HEK293 (cell line): ENCODE results near the gene LASP1.

ENCODE experiments used
- GLI4 ChIP-seq: fragments of 450-650 bp; formaldehyde crosslinking; IDR thresholded peaks from 2 replicates; pipeline ENCODE4 v1.5.1; 2016; ENCODE audit warnings: missing biosample characterization, missing genetic modification characterization
- PRDM1 ChIP-seq: fragments of 450-650 bp; formaldehyde crosslinking; IDR thresholded peaks from 2 replicates; pipeline ENCODE4; 2016; ENCODE audit warnings: missing biosample characterization, missing genetic modification characterization
- ZNF777 ChIP-seq: fragments of 450-650 bp; formaldehyde crosslinking; IDR thresholded peaks from 2 replicates; pipeline ENCODE4 v1.5.1; 2017; ENCODE audit warnings: missing biosample characterization, missing genetic modification characterization, borderline replicate concordance
- TF ChIP-seq, protein P1 (sequence below): fragments of 450-650 bp; formaldehyde crosslinking; IDR thresholded peaks from 2 replicates; pipeline ENCODE4 v1.5.1; 2016; ENCODE audit warnings: missing biosample characterization, missing genetic modification characterization

DNA sequence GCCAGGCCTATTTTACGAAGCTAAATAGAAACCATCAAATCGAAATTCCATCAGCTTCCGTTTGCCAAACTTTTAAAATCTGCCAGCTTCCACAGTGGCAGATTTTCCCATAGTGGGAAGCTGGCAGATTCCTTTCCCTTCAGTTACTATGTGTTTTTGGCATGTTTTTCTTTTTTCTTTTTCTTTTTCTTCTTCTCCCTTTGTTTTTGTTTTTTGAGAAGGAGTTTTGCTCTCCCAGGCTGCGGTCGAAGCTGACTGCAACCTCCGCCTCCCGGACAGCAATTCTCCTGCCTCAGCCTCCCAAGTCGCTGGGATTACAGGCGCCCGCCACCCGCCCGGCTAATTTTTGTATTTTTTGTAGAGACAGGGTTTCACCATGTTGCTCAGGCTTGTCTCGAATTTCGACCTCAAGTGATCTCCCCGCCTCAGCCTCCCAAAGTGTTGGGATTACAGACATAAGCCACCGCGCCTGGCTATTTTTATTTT is 44.1 kb upstream of the LASP1 start:
- no peak for TF ChIP-seq GLI4
- TF ChIP-seq, protein P1, sequence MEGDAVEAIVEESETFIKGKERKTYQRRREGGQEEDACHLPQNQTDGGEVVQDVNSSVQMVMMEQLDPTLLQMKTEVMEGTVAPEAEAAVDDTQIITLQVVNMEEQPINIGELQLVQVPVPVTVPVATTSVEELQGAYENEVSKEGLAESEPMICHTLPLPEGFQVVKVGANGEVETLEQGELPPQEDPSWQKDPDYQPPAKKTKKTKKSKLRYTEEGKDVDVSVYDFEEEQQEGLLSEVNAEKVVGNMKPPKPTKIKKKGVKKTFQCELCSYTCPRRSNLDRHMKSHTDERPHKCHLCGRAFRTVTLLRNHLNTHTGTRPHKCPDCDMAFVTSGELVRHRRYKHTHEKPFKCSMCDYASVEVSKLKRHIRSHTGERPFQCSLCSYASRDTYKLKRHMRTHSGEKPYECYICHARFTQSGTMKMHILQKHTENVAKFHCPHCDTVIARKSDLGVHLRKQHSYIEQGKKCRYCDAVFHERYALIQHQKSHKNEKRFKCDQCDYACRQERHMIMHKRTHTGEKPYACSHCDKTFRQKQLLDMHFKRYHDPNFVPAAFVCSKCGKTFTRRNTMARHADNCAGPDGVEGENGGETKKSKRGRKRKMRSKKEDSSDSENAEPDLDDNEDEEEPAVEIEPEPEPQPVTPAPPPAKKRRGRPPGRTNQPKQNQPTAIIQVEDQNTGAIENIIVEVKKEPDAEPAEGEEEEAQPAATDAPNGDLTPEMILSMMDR, result no peak
- no peak for TF ChIP-seq ZNF777 (tag by site-specific recombination)
- no peak for TF ChIP-seq PRDM1 (tag by site-specific recombination)
